Activated CD8-positive, alpha-beta memory T cell treated with anti-CD3 and anti-CD28 coated beads for 36 hours (primary cell): ENCODE results near the gene LRRC8E. TPM values are rescaled to one million over a fixed set of nuclear protein-coding genes. Genes with fewer than 3 reads are reported as not detected.

Experiments
- CTCF ChIA-PET: fragments of 350-600 bp; sonication (Branson Sonifier 250); formaldehyde crosslinking; loops from one replicate; lab custom pipeline; 2021; ENCODE audit warnings: antibody characterized with exemption; lab: Charles Lee
- POLR2A ChIA-PET: fragments of 350-600 bp; sonication (Branson Sonifier 250); formaldehyde crosslinking; loops from one replicate; lab custom pipeline; 2021; ENCODE audit warnings: antibody characterized with exemption; lab: Charles Lee
- total RNA-seq, 2 experiments: library from RNA; stranded (reverse); gene quantifications; one replicate each; pipeline ENCODE4 v1.2.3, GENCODE V29; 2021

Gene LRRC8E
- total RNA-seq, 2 experiments from 2014 or later, result not detected

GRCh38 chr19:7920519-7921301 is 32.4 kb downstream of the LRRC8E start:
- ChIA-PET POLR2A (interaction anchor here (1.0 to 2.1 kb wide), 4 partner anchors 17 to 85 kb away, joined by 3 to 14 read pairs (median 10); partner anchors contain the start of genes ELAVL1, MAP2K7 and TIMM44), CTCF (interaction anchor here (1.0 to 3.2 kb wide), 3 partner anchors 23 to 52 kb away, joined by 3 to 18 read pairs (median 11); partner anchors contain the start of gene TIMM44)

GRCh38 chr19:7921302-7921966 is 33.1 kb downstream of the LRRC8E start:
- ChIA-PET CTCF (interaction anchor here (1.0 to 3.2 kb wide), 3 partner anchors 22 to 241 kb away, joined by 5 to 18 read pairs (median 11); partner anchors contain the start of genes TIMM44 and TRAPPC5), POLR2A (interaction anchor here (1.7 to 2.1 kb wide), 3 partner anchors 18 to 84 kb away, joined by 8 to 14 read pairs (median 11); partner anchors contain the start of genes ELAVL1, MAP2K7 and TIMM44)

GRCh38 chr19:7921967-7922835 is 33.9 kb downstream of the LRRC8E start:
- POLR2A ChIA-PET, result no interaction called here
- CTCF ChIA-PET, result interaction anchor here (0.9 to 3.2 kb wide), 4 partner anchors 21 to 242 kb away, joined by 3 to 18 read pairs (median 8); partner anchors contain the start of genes TIMM44 and TRAPPC5

GRCh38 chr19:7922836-7923195 is 34.5 kb downstream of the LRRC8E start:
- ChIA-PET CTCF (interaction anchor here (0.9 to 2.6 kb wide), 3 partner anchors 19 to 54 kb away, joined by 3 to 11 read pairs (median 4); partner anchors contain the start of gene MAP2K7), POLR2A (no interaction called here)

GRCh38 chr19:7923295-7924191 is 35.2 kb downstream of the LRRC8E start:
- POLR2A ChIA-PET, result no interaction called here

GRCh38 chr19:7924241-7924640 is 35.9 kb downstream of the LRRC8E start:
- ChIA-PET CTCF (interaction anchor here (1.1 to 1.7 kb wide), 3 partner anchors 20 to 71 kb away, joined by 3 to 4 read pairs (median 3); partner anchors contain the start of gene MAP2K7), POLR2A (no interaction called here)

More at GRCh38 chr19:7923295-7924191, 35.2 kb downstream of the LRRC8E start:
- CTCF ChIA-PET, result interaction anchor here (0.9 to 1.7 kb wide), 4 partner anchors 20 to 70 kb away, joined by 3 to 4 read pairs (median 3); partner anchors contain the start of gene MAP2K7

- POLR2A ChIA-PET, result no interaction called here
Observed at GRCh38 chr19:7924651-7925170, 36.4 kb downstream of the LRRC8E start.

GRCh38 chr19:7925171-7925851 is 37.0 kb downstream of the LRRC8E start:
- POLR2A ChIA-PET, result no interaction called here
- CTCF ChIA-PET, result no interaction called here

More at GRCh38 chr19:7924651-7925170, 36.4 kb downstream of the LRRC8E start:
- CTCF ChIA-PET, result interaction anchor here (1.1 to 1.7 kb wide), 3 partner anchors 20 to 72 kb away, joined by 3 to 4 read pairs (median 3); partner anchors contain the start of gene MAP2K7

- CTCF ChIA-PET, result interaction anchor here (0.6 to 1.8 kb wide), 4 partner anchors 9 to 17 kb away, joined by 3 to 4 read pairs (median 4); partner anchors contain the start of gene TIMM44
- POLR2A ChIA-PET, result interaction anchor here (4.1 kb wide), 1 partner anchor 18 kb away, joined by 21 read pairs; the partner anchor contains the start of gene TIMM44
Observed at GRCh38 chr19:7926021-7926726, 37.9 kb downstream of the LRRC8E start, which contains the start of gene CTXN1. Gene CTXN1, minus strand, starts transcription at chr19:7926135. Its CDS starts 597 bp downstream, at chr19:7925538.

- CTCF ChIA-PET, result interaction anchor here (0.6 to 1.8 kb wide), 5 partner anchors 9 to 17 kb away, joined by 3 to 4 read pairs (median 3); partner anchors contain the start of gene TIMM44
- POLR2A ChIA-PET, result interaction anchor here (0.6 to 4.1 kb wide), 2 partner anchors 17 to 56 kb away, joined by 3 to 21 read pairs; partner anchors contain the start of gene TIMM44
Observed at GRCh38 chr19:7926727-7927604, 38.7 kb downstream of the LRRC8E start.

GRCh38 chr19:7927605-7928333 is 39.5 kb downstream of the LRRC8E start:
- ChIA-PET CTCF (interaction anchor here (0.9 to 1.8 kb wide), 3 partner anchors 8 to 11 kb away, joined by 3 to 4 read pairs (median 4); no protein-coding TSS in a partner anchor), POLR2A (interaction anchor here (0.6 to 4.1 kb wide), 2 partner anchors 16 to 583 kb away, joined by 3 to 21 read pairs; partner anchors contain the start of gene TIMM44)

- CTCF ChIA-PET, result interaction anchor here (0.8 kb wide), 1 partner anchor 16 kb away, joined by 5 read pairs; no protein-coding TSS in a partner anchor
- POLR2A ChIA-PET, result interaction anchor here (0.6 to 4.1 kb wide), 2 partner anchors 16 to 583 kb away, joined by 3 to 21 read pairs; partner anchors contain the start of gene TIMM44
Observed at GRCh38 chr19:7928334-7928706, 40.0 kb downstream of the LRRC8E start.
